DLD1 (cell line): Measurements from ENCODE around the gene C1orf167.
"Not testable (repeated sequence)": the region's sequence is repeated elsewhere in the genome, so short reads cannot be mapped to it uniquely, and the experiment has no call there.

ENCODE experiments used
- in situ Hi-C: cut with HindIII; loops from 2 replicates; pipeline ENCODE4 v1.10.0; 2017; ENCODE audit warnings: low sequenced_read_pairs

Gene C1orf167

GRCh38 chr1:11799896-11800295 is 37.9 kb downstream of the C1orf167 start:
- in situ Hi-C loops = no loop called here

GRCh38 chr1:11800391-11800755 is 38.4 kb downstream of the C1orf167 start:
- in situ Hi-C loops = no loop called here

- in situ Hi-C loops = no loop called here
These were observed 38.9 kb downstream of the C1orf167 start for GRCh38 chr1:11800756-11801433.

GRCh38 chr1:11802616-11802972 is 40.6 kb downstream of the C1orf167 start:
- in situ Hi-C loops = no loop called here

- in situ Hi-C loops = no loop called here
These were observed 41.2 kb downstream of the C1orf167 start for GRCh38 chr1:11802973-11803885.

GRCh38 chr1:11803924-11804665 is 42.1 kb downstream of the C1orf167 start:
- in situ Hi-C loops = not testable (repeated sequence)

- in situ Hi-C loops = no loop called here
These were observed 42.9 kb downstream of the C1orf167 start for GRCh38 chr1:11804666-11805421.

- in situ Hi-C loops = no loop called here
These were observed 43.7 kb downstream of the C1orf167 start, which contains the start of the genes CLCN6 and MTHFR for GRCh38 chr1:11805422-11806306. TSS of gene CLCN6 (plus strand) at chr1:11806191. CDS start at chr1:11806263, 72 bp downstream. TSS of gene MTHFR (minus strand) at chr1:11805964. CDS start at chr1:11803116, 2,848 bp downstream.

- in situ Hi-C loops = no loop called here
These were observed 44.4 kb downstream of the C1orf167 start for GRCh38 chr1:11806307-11806936.

- in situ Hi-C loops = no loop called here
These were observed 45.1 kb downstream of the C1orf167 start for GRCh38 chr1:11807133-11807532.

- in situ Hi-C loops = loop anchor here (10.0 kb wide), 1 partner anchor 138 kb away; no protein-coding TSS in a partner anchor
These were observed 51.0 kb downstream of the C1orf167 start for GRCh38 chr1:11813021-11813420.

GRCh38 chr1:11817192-11817591 is 55.2 kb downstream of the C1orf167 start:
- in situ Hi-C loops = loop anchor here (10.0 kb wide), 1 partner anchor 142 kb away; no protein-coding TSS in a partner anchor

GRCh38 chr1:11822091-11822490 is 60.1 kb downstream of the C1orf167 start:
- in situ Hi-C loops = no loop called here

- in situ Hi-C loops = no loop called here
These were observed 61.6 kb downstream of the C1orf167 start for GRCh38 chr1:11823366-11824137.

- in situ Hi-C loops = no loop called here
These were observed 63.1 kb downstream of the C1orf167 start for GRCh38 chr1:11825131-11825530.

GRCh38 chr1:11826946-11827345 is 65.0 kb downstream of the C1orf167 start:
- in situ Hi-C loops = no loop called here

GRCh38 chr1:11828511-11828910 is 66.5 kb downstream of the C1orf167 start:
- in situ Hi-C loops = no loop called here
